Neural progenitor cell (in vitro differentiated cells): ENCODE measurements around the gene STK4. TPM values are rescaled to one million over a fixed set of nuclear protein-coding genes. Genes with fewer than 3 reads are reported as not detected.

Experiments
- DNase-seq: peaks from one replicate; pipeline ENCODE4 v3.0.0-alpha.2; 2016; ENCODE audit warnings: low spot score
- H2AFZ ChIP-seq: fragments of 200-600 bp; sonication (generic); replicated peaks from 2 replicates; pipeline ENCODE4 v1.6.1; 2016; ENCODE audit warnings: antibody characterized with exemption
- H3F3A ChIP-seq: fragments of 200-600 bp; sonication (generic); 2 replicates; pipeline ENCODE4 v1.6.1; 2016; ENCODE audit warnings: antibody characterized with exemption, low read depth
- H3K27ac ChIP-seq: fragments of 200-600 bp; sonication (generic); 2 replicates; pipeline ENCODE4 v1.5.1; 2016; ENCODE audit warnings: mild to moderate bottlenecking
- H3K27me3 ChIP-seq: fragments of 200-600 bp; sonication (generic); 2 replicates; pipeline ENCODE4 v1.6.1; 2016; ENCODE audit warnings: mild to moderate bottlenecking, moderate library complexity
- H3K36me3 ChIP-seq: fragments of 200-600 bp; sonication (generic); 2 replicates; pipeline ENCODE4 v1.5.1; 2016
- H3K4me1 ChIP-seq: fragments of 200-600 bp; sonication (generic); 2 replicates; pipeline ENCODE4 v1.6.1; 2016; ENCODE audit warnings: mixed run types
- H3K4me2 ChIP-seq: fragments of 200-600 bp; sonication (generic); 2 replicates; pipeline ENCODE4 v1.6.1; 2016
- H3K4me3 ChIP-seq: fragments of 200-600 bp; sonication (generic); 2 replicates; pipeline ENCODE4 v1.5.1; 2016
- H3K79me2 ChIP-seq: fragments of 200-600 bp; sonication (generic); 2 replicates; pipeline ENCODE4 v1.6.1; 2016; ENCODE audit warnings: low read depth
- H3K9ac ChIP-seq: fragments of 200-600 bp; sonication (generic); 2 replicates; pipeline ENCODE4 v1.6.1; 2016
- H3K9me3 ChIP-seq: fragments of 200-600 bp; sonication (generic); 2 replicates; pipeline ENCODE4 v1.5.1; 2016; ENCODE audit warnings: low read depth
- H4K20me1 ChIP-seq: fragments of 200-600 bp; sonication (generic); 2 replicates; pipeline ENCODE4 v1.6.1; 2016; ENCODE audit warnings: low read depth
- H3K27ac Mint-ChIP-seq: 3 replicates; pipeline ENCODE4 v1.8.0; 2021; ENCODE audit warnings: mixed read lengths
- H3K27me3 Mint-ChIP-seq: 2 replicates; pipeline ENCODE4 v1.8.0; 2022; ENCODE audit warnings: low read depth, mild to moderate bottlenecking, inconsistent platforms, moderate library complexity, mixed read lengths; ENCODE audit not compliant: insufficient read depth
- H3K36me3 Mint-ChIP-seq: 3 replicates; pipeline ENCODE4 v1.8.0; 2021; ENCODE audit warnings: mixed read lengths
- H3K4me1 Mint-ChIP-seq: 3 replicates; pipeline ENCODE4 v1.8.0; 2021; ENCODE audit warnings: mixed read lengths
- H3K4me3 Mint-ChIP-seq: 3 replicates; pipeline ENCODE4 v1.8.0; 2021; ENCODE audit warnings: mild to moderate bottlenecking, moderate library complexity, mixed read lengths
- H3K9me3 Mint-ChIP-seq: 3 replicates; pipeline ENCODE4 v1.8.0; 2020; ENCODE audit warnings: mixed read lengths
- EZH2 ChIP-seq: fragments of 200-600 bp; sonication (generic); IDR thresholded peaks from 2 replicates; pipeline ENCODE4 v1.6.1; 2017; ENCODE audit warnings: antibody characterized with exemption, mild to moderate bottlenecking, moderate library complexity
- EZH2phosphoT487 ChIP-seq: fragments of 200-600 bp; sonication (generic); IDR thresholded peaks from 2 replicates; pipeline ENCODE4 v1.6.1; 2017; ENCODE audit warnings: antibody characterized with exemption
- total RNA-seq: library from RNA; depleted of rRNA; stranded (reverse); fragments of >200 nt; gene quantifications from 2 replicates; pipeline ENCODE4 v1.2.3, GENCODE V29; 2015; ENCODE audit warnings: low replicate concordance
- TF ChIP-seq, protein P1 (sequence below): fragments of 200-600 bp; sonication (generic); IDR thresholded peaks from 2 replicates; pipeline ENCODE4 v1.5.1; 2017; ENCODE audit warnings: antibody characterized with exemption, mild to moderate bottlenecking

Gene STK4
- total RNA-seq, 1 donor from 2014 or later = 46.1 TPM

- H3K4me3 Mint-ChIP-seq = no peak overlapping the region
- H3K9me3 ChIP-seq = no peaks in the 10 kb centered on the region
- H3K4me3 ChIP-seq = no peak overlapping the region
- H3K36me3 Mint-ChIP-seq = peaks cover 8% of the 10 kb centered on the region
- no peak overlapping the region for H3K27ac ChIP-seq
- no peaks in the 10 kb centered on the region for H3K36me3 ChIP-seq
- no peaks in the 10 kb centered on the region for H3K4me1 Mint-ChIP-seq
- no peaks in the 10 kb centered on the region for H3K79me2 ChIP-seq
- H3K4me2 ChIP-seq = no peak overlapping the region
- H3K27me3 Mint-ChIP-seq = no peaks in the 10 kb centered on the region
- no peaks in the 10 kb centered on the region for H3K27me3 ChIP-seq
- no peaks in the 10 kb centered on the region for H4K20me1 ChIP-seq
- H2AFZ ChIP-seq = no peak overlapping the region
- DNase-seq = no peak
- H3K9me3 Mint-ChIP-seq = peaks cover 3% of the 10 kb centered on the region
- no peaks in the 10 kb centered on the region for H3K4me1 ChIP-seq
- TF ChIP-seq, protein P1, sequence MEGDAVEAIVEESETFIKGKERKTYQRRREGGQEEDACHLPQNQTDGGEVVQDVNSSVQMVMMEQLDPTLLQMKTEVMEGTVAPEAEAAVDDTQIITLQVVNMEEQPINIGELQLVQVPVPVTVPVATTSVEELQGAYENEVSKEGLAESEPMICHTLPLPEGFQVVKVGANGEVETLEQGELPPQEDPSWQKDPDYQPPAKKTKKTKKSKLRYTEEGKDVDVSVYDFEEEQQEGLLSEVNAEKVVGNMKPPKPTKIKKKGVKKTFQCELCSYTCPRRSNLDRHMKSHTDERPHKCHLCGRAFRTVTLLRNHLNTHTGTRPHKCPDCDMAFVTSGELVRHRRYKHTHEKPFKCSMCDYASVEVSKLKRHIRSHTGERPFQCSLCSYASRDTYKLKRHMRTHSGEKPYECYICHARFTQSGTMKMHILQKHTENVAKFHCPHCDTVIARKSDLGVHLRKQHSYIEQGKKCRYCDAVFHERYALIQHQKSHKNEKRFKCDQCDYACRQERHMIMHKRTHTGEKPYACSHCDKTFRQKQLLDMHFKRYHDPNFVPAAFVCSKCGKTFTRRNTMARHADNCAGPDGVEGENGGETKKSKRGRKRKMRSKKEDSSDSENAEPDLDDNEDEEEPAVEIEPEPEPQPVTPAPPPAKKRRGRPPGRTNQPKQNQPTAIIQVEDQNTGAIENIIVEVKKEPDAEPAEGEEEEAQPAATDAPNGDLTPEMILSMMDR = no peak
- no peak for TF ChIP-seq EZH2phosphoT487
- no peak for TF ChIP-seq EZH2
- H3F3A ChIP-seq = no peaks in the 10 kb centered on the region
- no peak overlapping the region for H3K9ac ChIP-seq
- no peak overlapping the region for H3K27ac Mint-ChIP-seq
Measured at GRCh38 chr20:45069261-45069660, 102.9 kb downstream of the STK4 start.

GRCh38 chr20:45070932-45071632, 104.8 kb downstream of the STK4 start:
- Mint-ChIP-seq H3K36me3 (peaks cover 10% of the 10 kb centered on the region), H3K27me3 (no peaks in the 10 kb centered on the region), H3K4me3 (no peak overlapping the region), H3K4me1 (no peaks in the 10 kb centered on the region), H3K9me3 (no peaks in the 10 kb centered on the region), H3K27ac (no peak overlapping the region)
- no peaks in the 10 kb centered on the region for H3K36me3 ChIP-seq
- no peak overlapping the region for H3K4me3 ChIP-seq
- no peaks in the 10 kb centered on the region for H3K9me3 ChIP-seq
- H2AFZ ChIP-seq = no peak overlapping the region
- DNase-seq = no peak
- no peaks in the 10 kb centered on the region for H3F3A ChIP-seq
- H3K4me1 ChIP-seq = no peaks in the 10 kb centered on the region
- H3K9ac ChIP-seq = no peak overlapping the region
- no peaks in the 10 kb centered on the region for H4K20me1 ChIP-seq
- H3K27me3 ChIP-seq = no peaks in the 10 kb centered on the region
- TF ChIP-seq, protein P1 = no peak
- no peak for TF ChIP-seq EZH2phosphoT487
- TF ChIP-seq EZH2 = no peak
- no peaks in the 10 kb centered on the region for H3K79me2 ChIP-seq
- no peak overlapping the region for H3K27ac ChIP-seq
- no peak overlapping the region for H3K4me2 ChIP-seq

DNA sequence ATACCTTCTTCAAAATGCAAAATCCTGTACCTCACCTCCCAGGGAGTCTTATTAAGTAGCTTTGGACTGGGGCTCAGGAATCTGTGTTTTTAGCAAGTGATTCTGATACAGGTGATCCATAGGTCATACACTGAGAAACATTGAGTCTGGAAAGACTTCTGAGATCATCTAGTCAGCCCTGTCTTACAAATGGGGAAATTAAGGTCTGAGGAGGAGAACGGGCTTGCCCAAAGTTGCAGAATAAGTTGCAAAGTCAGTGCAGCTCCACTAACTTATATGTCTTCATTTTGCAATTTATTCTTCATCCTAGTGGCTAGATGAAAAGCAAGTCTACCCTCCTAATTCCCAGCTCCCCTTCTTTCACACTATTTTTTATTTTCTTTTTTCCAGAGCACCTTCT, 105.8 kb downstream of the STK4 start:
- H3K9ac ChIP-seq = no peak overlapping the region
- H3K4me3 ChIP-seq = no peak overlapping the region
- no peaks in the 10 kb centered on the region for H4K20me1 ChIP-seq
- no peaks in the 10 kb centered on the region for H3K4me1 ChIP-seq
- no peaks in the 10 kb centered on the region for H3K4me1 Mint-ChIP-seq
- H3F3A ChIP-seq = no peaks in the 10 kb centered on the region
- no peak overlapping the region for H3K4me2 ChIP-seq
- H3K79me2 ChIP-seq = no peaks in the 10 kb centered on the region
- no peak overlapping the region for H3K4me3 Mint-ChIP-seq
- no peak overlapping the region for H3K27ac ChIP-seq
- H3K9me3 ChIP-seq = no peaks in the 10 kb centered on the region
- H3K27ac Mint-ChIP-seq = no peak overlapping the region
- H3K27me3 ChIP-seq = no peaks in the 10 kb centered on the region
- peaks cover 16% of the 10 kb centered on the region for H3K36me3 Mint-ChIP-seq
- no peaks in the 10 kb centered on the region for H3K27me3 Mint-ChIP-seq
- no peak for DNase-seq
- TF ChIP-seq, protein P1 = no peak
- TF ChIP-seq EZH2 (no peak), EZH2phosphoT487 (no peak)
- H3K9me3 Mint-ChIP-seq = no peaks in the 10 kb centered on the region
- H3K36me3 ChIP-seq = no peaks in the 10 kb centered on the region
- H2AFZ ChIP-seq = no peak overlapping the region
